Endodermal cell (in vitro differentiated cells): Measurements from ENCODE around the gene TUB. TPM values are rescaled to one million over a fixed set of nuclear protein-coding genes. Genes with fewer than 3 reads are reported as not detected.

ENCODE experiments used
- DNase-seq: peaks from one replicate; pipeline ENCODE4 v3.0.0-alpha.2; 2017
- H3K27ac ChIP-seq: 2 replicates; pipeline ENCODE4 v1.5.1; 2013; ENCODE audit warnings: mild to moderate bottlenecking, low read depth, low read length, moderate library complexity
- H3K27me3 ChIP-seq: 2 replicates; pipeline ENCODE4 v1.6.1; 2013; ENCODE audit warnings: mild to moderate bottlenecking, low read length, moderate library complexity; ENCODE audit not compliant: insufficient read depth, control insufficient read depth, poor library complexity, severe bottlenecking
- H3K36me3 ChIP-seq: 2 replicates; pipeline ENCODE4 v1.7.0; 2013; ENCODE audit warnings: mild to moderate bottlenecking, low read length, moderate library complexity; ENCODE audit not compliant: control insufficient read depth, insufficient read depth
- H3K4me1 ChIP-seq: one replicate; pipeline ENCODE4 v1.7.0; 2013; ENCODE audit warnings: low read length; ENCODE audit not compliant: control insufficient read depth, insufficient read depth
- H3K4me3 ChIP-seq: 2 replicates; pipeline ENCODE4 v1.5.1; 2013; ENCODE audit warnings: mild to moderate bottlenecking, low read length, moderate library complexity
- H3K9ac ChIP-seq: 2 replicates; pipeline ENCODE4 v1.6.1; 2013; ENCODE audit warnings: mild to moderate bottlenecking, low read length, moderate library complexity; ENCODE audit not compliant: poor library complexity, severe bottlenecking; ENCODE audit errors: extremely low read depth
- H3K9me3 ChIP-seq: 2 replicates; pipeline ENCODE4 v1.6.1; 2013; ENCODE audit warnings: mild to moderate bottlenecking, low read length, moderate library complexity; ENCODE audit not compliant: control insufficient read depth
- H3K27ac Mint-ChIP-seq: 2 replicates; pipeline ENCODE4 v1.8.0; 2020; ENCODE audit warnings: mixed read lengths
- H3K27me3 Mint-ChIP-seq: 2 replicates; pipeline ENCODE4 v1.8.0; 2021; ENCODE audit warnings: mild to moderate bottlenecking, mixed read lengths; ENCODE audit not compliant: insufficient read depth
- H3K36me3 Mint-ChIP-seq: 2 replicates; pipeline ENCODE4 v1.8.0; 2020; ENCODE audit warnings: low read depth, mixed read lengths
- H3K4me1 Mint-ChIP-seq: 2 replicates; pipeline ENCODE4 v1.8.0; 2020; ENCODE audit warnings: mixed read lengths
- H3K4me3 Mint-ChIP-seq: 2 replicates; pipeline ENCODE4 v1.8.0; 2020; ENCODE audit warnings: mild to moderate bottlenecking, moderate library complexity, mixed read lengths
- H3K9me3 Mint-ChIP-seq: 2 replicates; pipeline ENCODE4 v1.8.0; 2020; ENCODE audit warnings: mild to moderate bottlenecking, mixed read lengths
- CTCF ChIP-seq: fragments of 200-600 bp; sonication (generic); conservative IDR thresholded peaks from 2 replicates; pipeline ENCODE4 v1.5.0; 2021; ENCODE audit warnings: antibody characterized with exemption, mild to moderate bottlenecking
- WGBS, 2 experiments: methylation state at CpG; one replicate each; pipeline versions ENCODE4 v1.1.5 to v1.1.7; 2013; ENCODE audit warnings: missing lambda C conversion rate in 2 of 2, mixed read lengths in 1 of 2; ENCODE audit not compliant: insufficient coverage in 1 of 2, insufficient read length in 1 of 2; 5-methylcytosine and 5-hydroxymethylcytosine counted together
- total RNA-seq, 2 donors: library from RNA; stranded (reverse); fragmentation: NEBNext Ultra II Directional in 1 of 2; extraction: Animal tissue kit (Norgen Biotek cat#: 25700) in 1 of 2; gene quantifications; 2 replicates in 1 of 2; 3 replicates in 1 of 2; pipeline ENCODE4 v1.2.1, GENCODE V29; 2021

The TUB gene
- total RNA-seq, 2 donors from 2014 or later: 15.8 to 29.9 TPM

- Histone ChIP-seq H3K27ac (no peak overlapping the region), H3K9me3 (no peaks in the 10 kb centered on the region), H3K27me3 (no peaks in the 10 kb centered on the region), H3K4me1 (peaks cover 13% of the 10 kb centered on the region), H3K4me3 (no peak overlapping the region), H3K36me3 (peaks cover 16% of the 10 kb centered on the region), H3K9ac (no peak overlapping the region)
- Mint-ChIP-seq H3K36me3 (peaks cover 17% of the 10 kb centered on the region), H3K4me3 (no peak overlapping the region), H3K27me3 (no peaks in the 10 kb centered on the region), H3K4me1 (peaks cover 21% of the 10 kb centered on the region), H3K9me3 (no peaks in the 10 kb centered on the region), H3K27ac (peak overlapping the region; percentile 83)
- WGBS, 2 experiments: 61 to 74% methylated on average over 3 to 4 of the region's 4 CpGs
- peak; percentile 48 for DNase-seq
- no peak for TF ChIP-seq CTCF
Measured at GRCh38 chr11:8098361-8098760, 17.4 kb downstream of the TUB start.

GRCh38 chr11:8098879-8099278, 17.9 kb downstream of the TUB start:
- H3K27me3 ChIP-seq: no peaks in the 10 kb centered on the region
- 87 to 100% methylated on average over 3 to 6 of the region's 6 CpGs for WGBS, 2 experiments
- Mint-ChIP-seq H3K9me3 (no peaks in the 10 kb centered on the region), H3K4me1 (peaks cover 17% of the 10 kb centered on the region), H3K27me3 (no peaks in the 10 kb centered on the region), H3K4me3 (no peak overlapping the region), H3K27ac (no peak overlapping the region), H3K36me3 (peaks cover 21% of the 10 kb centered on the region)
- no peak overlapping the region for H3K27ac ChIP-seq
- H3K36me3 ChIP-seq: peaks cover 20% of the 10 kb centered on the region
- H3K4me1 ChIP-seq: peaks cover 13% of the 10 kb centered on the region
- no peak for TF ChIP-seq CTCF
- no peaks in the 10 kb centered on the region for H3K9me3 ChIP-seq
- no peak overlapping the region for H3K4me3 ChIP-seq
- DNase-seq: peak; percentile 47
- no peak overlapping the region for H3K9ac ChIP-seq

- Mint-ChIP-seq H3K9me3 (no peaks in the 10 kb centered on the region), H3K36me3 (peaks cover 20% of the 10 kb centered on the region), H3K4me1 (peaks cover 16% of the 10 kb centered on the region), H3K4me3 (no peak overlapping the region), H3K27ac (no peak overlapping the region), H3K27me3 (no peaks in the 10 kb centered on the region)
- TF ChIP-seq CTCF: peak; percentile 92
- Histone ChIP-seq H3K27me3 (no peaks in the 10 kb centered on the region), H3K4me3 (no peak overlapping the region), H3K9ac (no peak overlapping the region), H3K27ac (no peak overlapping the region), H3K4me1 (peaks cover 13% of the 10 kb centered on the region), H3K9me3 (no peaks in the 10 kb centered on the region), H3K36me3 (peaks cover 20% of the 10 kb centered on the region)
- peak; percentile 94 for DNase-seq
- 56 to 89% methylated on average over 2 to 3 of the region's 3 CpGs for WGBS, 2 experiments
Measured at GRCh38 chr11:8099291-8099899, 18.4 kb downstream of the TUB start.
